Measurements from ENCODE around the gene CHD5. TPM values are rescaled to one million over a fixed set of nuclear protein-coding genes. Genes with fewer than 3 reads are reported as not detected.

CHD5 gene
- total RNA-seq, 4 donors from 2014 or later: 0.15 to 0.94 (median 0.26) TPM

- Histone ChIP-seq H3K27ac (no peak overlapping the region), H3K36me3 (no peaks in the 10 kb centered on the region), H3K4me1 (no peaks in the 10 kb centered on the region), H3K4me3 (replicated peaks in 1 of 3) (no peak overlapping the region), H3K9me3 (no peaks in the 10 kb centered on the region), H3K27me3 (no peaks in the 10 kb centered on the region)
- TF ChIP-seq, protein P1, sequence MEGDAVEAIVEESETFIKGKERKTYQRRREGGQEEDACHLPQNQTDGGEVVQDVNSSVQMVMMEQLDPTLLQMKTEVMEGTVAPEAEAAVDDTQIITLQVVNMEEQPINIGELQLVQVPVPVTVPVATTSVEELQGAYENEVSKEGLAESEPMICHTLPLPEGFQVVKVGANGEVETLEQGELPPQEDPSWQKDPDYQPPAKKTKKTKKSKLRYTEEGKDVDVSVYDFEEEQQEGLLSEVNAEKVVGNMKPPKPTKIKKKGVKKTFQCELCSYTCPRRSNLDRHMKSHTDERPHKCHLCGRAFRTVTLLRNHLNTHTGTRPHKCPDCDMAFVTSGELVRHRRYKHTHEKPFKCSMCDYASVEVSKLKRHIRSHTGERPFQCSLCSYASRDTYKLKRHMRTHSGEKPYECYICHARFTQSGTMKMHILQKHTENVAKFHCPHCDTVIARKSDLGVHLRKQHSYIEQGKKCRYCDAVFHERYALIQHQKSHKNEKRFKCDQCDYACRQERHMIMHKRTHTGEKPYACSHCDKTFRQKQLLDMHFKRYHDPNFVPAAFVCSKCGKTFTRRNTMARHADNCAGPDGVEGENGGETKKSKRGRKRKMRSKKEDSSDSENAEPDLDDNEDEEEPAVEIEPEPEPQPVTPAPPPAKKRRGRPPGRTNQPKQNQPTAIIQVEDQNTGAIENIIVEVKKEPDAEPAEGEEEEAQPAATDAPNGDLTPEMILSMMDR (IDR thresholded peaks at IDR 0.05): no peak
- no peak for TF ChIP-seq POLR2A (IDR thresholded peaks at IDR 0.05)
- WGBS, 2 donors: 92 to 97% methylated on average over 6 of the region's 6 CpGs
- DNase-seq: no peak
- intact Hi-C loops (cut with DNase I): no loop called here
Measured at GRCh38 chr1:6087958-6088357, 92.2 kb downstream of the CHD5 start.

DNA sequence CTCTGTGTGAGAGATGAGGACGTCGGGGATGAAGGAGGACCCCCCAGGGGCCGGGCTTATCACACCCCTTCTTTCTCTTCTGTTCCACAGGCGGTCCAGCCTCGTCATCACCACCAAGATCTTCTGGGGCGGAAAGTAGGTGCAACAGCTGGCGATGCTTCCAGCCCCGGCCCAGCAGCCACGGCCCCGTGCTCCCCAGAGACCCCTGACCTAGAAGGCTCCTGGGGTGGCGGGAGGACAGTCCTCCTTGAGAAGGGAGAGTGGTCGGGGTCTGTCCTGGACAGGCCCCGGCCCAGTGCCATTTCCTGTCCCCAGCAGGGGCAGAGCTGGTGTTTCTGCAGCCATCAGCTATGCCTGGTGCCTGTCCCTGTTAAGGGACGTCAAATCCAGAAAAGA lies 92.7 kb downstream of the CHD5 start:
- TF ChIP-seq, protein P1 (IDR thresholded peaks at IDR 0.05): no peak
- no peak for TF ChIP-seq POLR2A (IDR thresholded peaks at IDR 0.05)
- H3K27ac ChIP-seq: no peak overlapping the region
- DNase-seq: no peak
- intact Hi-C loops (cut with DNase I): no loop called here
- no peaks in the 10 kb centered on the region for H3K36me3 ChIP-seq
- no peaks in the 10 kb centered on the region for H3K27me3 ChIP-seq
- H3K4me3 ChIP-seq (replicated peaks in 1 of 3): no peak overlapping the region
- 80 to 83% methylated on average over 14 of the region's 14 CpGs for WGBS, 2 donors
- no peaks in the 10 kb centered on the region for H3K4me1 ChIP-seq
- H3K9me3 ChIP-seq: no peaks in the 10 kb centered on the region

DNA sequence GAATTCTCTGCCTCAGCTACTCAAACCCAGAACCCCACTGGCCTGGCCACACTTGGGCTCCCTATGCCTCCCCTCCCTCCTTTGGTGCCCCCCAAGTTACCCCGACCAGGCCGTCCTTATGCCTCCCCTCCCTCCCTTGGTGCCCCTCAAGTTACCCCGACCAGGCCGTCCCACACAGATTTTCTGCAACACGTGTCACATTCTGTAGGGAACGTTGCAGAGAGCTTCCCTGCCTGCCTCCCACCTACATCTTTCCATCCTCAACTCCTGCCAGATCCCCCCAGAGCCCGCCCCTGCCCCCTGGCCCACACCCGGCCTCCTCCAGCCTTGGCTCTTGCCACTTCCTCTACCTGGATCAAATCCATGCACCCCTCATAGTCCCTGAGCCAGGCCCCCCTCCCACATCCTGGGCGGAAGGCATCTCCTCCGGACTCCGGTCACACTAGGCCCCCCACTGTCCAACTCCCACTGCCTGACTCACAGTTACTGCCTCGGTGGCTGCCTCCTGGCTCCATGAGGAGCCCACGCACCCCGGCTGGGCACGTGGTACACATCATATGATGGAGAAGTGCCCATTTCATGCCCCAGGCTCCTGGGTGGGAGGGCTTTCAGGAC lies 93.3 kb downstream of the CHD5 start:
- no peak overlapping the region for H3K4me3 ChIP-seq (replicated peaks in 1 of 3)
- H3K4me1 ChIP-seq: no peaks in the 10 kb centered on the region
- H3K9me3 ChIP-seq: no peaks in the 10 kb centered on the region
- H3K27me3 ChIP-seq: no peaks in the 10 kb centered on the region
- no peaks in the 10 kb centered on the region for H3K36me3 ChIP-seq
- TF ChIP-seq, protein P1 (IDR thresholded peaks at IDR 0.05): no peak
- TF ChIP-seq POLR2A (IDR thresholded peaks at IDR 0.05): no peak
- DNase-seq: no peak
- intact Hi-C loops (cut with DNase I): no loop called here
- WGBS, 2 donors: 69 to 71% methylated on average over 12 to 15 of the region's 15 CpGs
- H3K27ac ChIP-seq: no peak overlapping the region

GRCh38 chr1:6086358-6086757 lies 93.8 kb downstream of the CHD5 start:
- no peak overlapping the region for H3K27ac ChIP-seq
- 84 to 87% methylated on average over 8 to 12 of the region's 13 CpGs for WGBS, 2 donors

DNA sequence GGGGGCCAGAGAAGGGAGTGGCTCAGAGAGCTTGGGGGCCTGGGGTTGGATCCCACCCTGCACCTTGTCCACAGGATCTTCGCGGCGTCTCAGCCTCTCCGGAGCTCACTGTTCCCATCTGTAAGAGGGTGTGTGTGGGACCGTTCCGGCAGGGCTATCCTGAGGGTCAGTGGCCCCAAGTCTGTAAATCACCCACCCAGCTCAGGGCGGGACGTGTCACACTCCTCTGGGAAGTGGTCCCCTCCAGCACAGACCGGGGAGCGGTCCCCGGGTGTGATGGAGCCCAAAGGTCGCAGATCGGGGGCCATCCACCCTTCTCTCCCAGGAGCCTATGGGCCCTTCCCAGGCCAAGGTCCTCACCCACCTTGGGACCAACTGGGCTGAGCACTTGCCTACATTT lies 94.5 kb downstream of the CHD5 start:
- H3K4me1 ChIP-seq: no peaks in the 10 kb centered on the region
- no peak overlapping the region for H3K4me3 ChIP-seq (replicated peaks in 1 of 3)
- no peaks in the 10 kb centered on the region for H3K9me3 ChIP-seq
- DNase-seq: no peak
- no peak for TF ChIP-seq POLR2A (IDR thresholded peaks at IDR 0.05)
- TF ChIP-seq, protein P1 (IDR thresholded peaks at IDR 0.05): no peak
- no peaks in the 10 kb centered on the region for H3K27me3 ChIP-seq
- intact Hi-C loops (cut with DNase I): no loop called here
- WGBS, 2 donors: 89 to 98% methylated on average over 9 to 13 of the region's 13 CpGs
- no peak overlapping the region for H3K27ac ChIP-seq
- no peaks in the 10 kb centered on the region for H3K36me3 ChIP-seq

More at GRCh38 chr1:6086358-6086757, 93.8 kb downstream of the CHD5 start:
- intact Hi-C loops (cut with DNase I): no loop called here
- no peaks in the 10 kb centered on the region for H3K9me3 ChIP-seq
- no peaks in the 10 kb centered on the region for H3K27me3 ChIP-seq
- no peaks in the 10 kb centered on the region for H3K4me1 ChIP-seq
- DNase-seq: no peak
- H3K36me3 ChIP-seq: no peaks in the 10 kb centered on the region
- H3K4me3 ChIP-seq (replicated peaks in 1 of 3): no peak overlapping the region
- no peak for TF ChIP-seq POLR2A (IDR thresholded peaks at IDR 0.05)
- TF ChIP-seq, protein P1 (IDR thresholded peaks at IDR 0.05): no peak
